BE2C (cell line): ENCODE data around the gene COL25A1.

ENCODE experiments used
- DNase-seq: peaks from one replicate; pipeline ENCODE4 v3.0.0-alpha.2; 2020
- H3K27me3 ChIP-seq: fragments of 250-450 bp; sonication (Bioruptor Pico); 2 replicates; pipeline ENCODE4 v1.5.1; 2020; ENCODE audit warnings: mild to moderate bottlenecking
- H3K36me3 ChIP-seq: fragments of 250-450 bp; sonication (Bioruptor Pico); 2 replicates; pipeline ENCODE4 v1.5.1; 2020; ENCODE audit warnings: mild to moderate bottlenecking
- H3K4me1 ChIP-seq: fragments of 250-450 bp; sonication (Bioruptor Pico); 2 replicates; pipeline ENCODE4 v1.5.1; 2020
- H3K4me3 ChIP-seq: 2 replicates; pipeline ENCODE4 v1.5.1; 2011; ENCODE audit warnings: low read depth, low read length
- H3K9me3 ChIP-seq: fragments of 250-450 bp; sonication (Bioruptor Pico); 2 replicates; pipeline ENCODE4 v1.5.1; 2020
- TF ChIP-seq, protein P1 (sequence below): IDR thresholded peaks from 2 replicates; pipeline ENCODE4 v1.5.1; 2012; ENCODE audit warnings: mild to moderate bottlenecking, low read depth, low read length

The COL25A1 gene

DNA sequence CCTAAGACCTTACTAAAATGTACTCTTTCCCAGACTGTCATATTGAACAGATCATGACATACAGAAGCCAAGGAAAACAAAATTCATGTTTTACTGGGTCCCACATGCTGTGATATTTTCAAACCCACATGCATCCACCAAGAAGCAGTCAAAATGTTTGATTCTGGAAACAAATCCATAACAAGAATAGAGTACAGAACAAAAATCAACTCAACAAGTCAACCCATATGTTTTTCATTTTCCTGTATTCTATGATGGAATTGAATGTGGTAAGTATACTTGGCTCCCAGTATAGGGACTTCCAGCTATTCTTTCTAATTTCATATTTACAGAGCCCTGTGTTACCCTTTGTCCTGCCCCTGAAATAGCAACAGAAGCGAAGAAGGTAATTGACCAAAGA lies 106.8 kb downstream of the COL25A1 start:
- no peak for DNase-seq
- H3K9me3 ChIP-seq = no peaks in the 10 kb centered on the region
- TF ChIP-seq, protein P1, sequence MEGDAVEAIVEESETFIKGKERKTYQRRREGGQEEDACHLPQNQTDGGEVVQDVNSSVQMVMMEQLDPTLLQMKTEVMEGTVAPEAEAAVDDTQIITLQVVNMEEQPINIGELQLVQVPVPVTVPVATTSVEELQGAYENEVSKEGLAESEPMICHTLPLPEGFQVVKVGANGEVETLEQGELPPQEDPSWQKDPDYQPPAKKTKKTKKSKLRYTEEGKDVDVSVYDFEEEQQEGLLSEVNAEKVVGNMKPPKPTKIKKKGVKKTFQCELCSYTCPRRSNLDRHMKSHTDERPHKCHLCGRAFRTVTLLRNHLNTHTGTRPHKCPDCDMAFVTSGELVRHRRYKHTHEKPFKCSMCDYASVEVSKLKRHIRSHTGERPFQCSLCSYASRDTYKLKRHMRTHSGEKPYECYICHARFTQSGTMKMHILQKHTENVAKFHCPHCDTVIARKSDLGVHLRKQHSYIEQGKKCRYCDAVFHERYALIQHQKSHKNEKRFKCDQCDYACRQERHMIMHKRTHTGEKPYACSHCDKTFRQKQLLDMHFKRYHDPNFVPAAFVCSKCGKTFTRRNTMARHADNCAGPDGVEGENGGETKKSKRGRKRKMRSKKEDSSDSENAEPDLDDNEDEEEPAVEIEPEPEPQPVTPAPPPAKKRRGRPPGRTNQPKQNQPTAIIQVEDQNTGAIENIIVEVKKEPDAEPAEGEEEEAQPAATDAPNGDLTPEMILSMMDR = no peak
- no peaks in the 10 kb centered on the region for H3K27me3 ChIP-seq
- H3K4me1 ChIP-seq = no peaks in the 10 kb centered on the region
- H3K4me3 ChIP-seq = no peak overlapping the region
- no peaks in the 10 kb centered on the region for H3K36me3 ChIP-seq

DNA sequence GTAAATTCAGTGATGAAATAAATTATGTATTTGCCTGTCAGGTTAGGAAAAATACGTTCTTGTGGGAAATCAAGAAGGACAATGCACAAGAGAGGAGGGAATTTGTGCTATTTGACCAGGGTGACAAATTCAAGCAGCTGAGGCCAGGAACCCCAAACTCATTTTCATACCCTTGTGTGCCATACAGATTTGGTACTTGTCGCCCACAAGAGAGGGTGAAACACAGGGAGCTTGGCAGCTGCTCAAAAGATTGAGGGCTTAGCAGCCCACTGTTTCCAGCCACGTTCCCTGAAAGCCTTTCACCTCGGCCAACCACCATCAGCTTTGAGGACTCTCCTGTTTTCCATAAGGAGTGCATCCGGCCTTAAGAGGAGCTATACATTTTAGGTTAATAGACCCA lies 111.2 kb downstream of the COL25A1 start:
- Histone ChIP-seq H3K4me1 (no peaks in the 10 kb centered on the region), H3K4me3 (no peak overlapping the region), H3K27me3 (no peaks in the 10 kb centered on the region), H3K36me3 (no peaks in the 10 kb centered on the region), H3K9me3 (no peaks in the 10 kb centered on the region)
- TF ChIP-seq, protein P1 = no peak
- DNase-seq = no peak

DNA sequence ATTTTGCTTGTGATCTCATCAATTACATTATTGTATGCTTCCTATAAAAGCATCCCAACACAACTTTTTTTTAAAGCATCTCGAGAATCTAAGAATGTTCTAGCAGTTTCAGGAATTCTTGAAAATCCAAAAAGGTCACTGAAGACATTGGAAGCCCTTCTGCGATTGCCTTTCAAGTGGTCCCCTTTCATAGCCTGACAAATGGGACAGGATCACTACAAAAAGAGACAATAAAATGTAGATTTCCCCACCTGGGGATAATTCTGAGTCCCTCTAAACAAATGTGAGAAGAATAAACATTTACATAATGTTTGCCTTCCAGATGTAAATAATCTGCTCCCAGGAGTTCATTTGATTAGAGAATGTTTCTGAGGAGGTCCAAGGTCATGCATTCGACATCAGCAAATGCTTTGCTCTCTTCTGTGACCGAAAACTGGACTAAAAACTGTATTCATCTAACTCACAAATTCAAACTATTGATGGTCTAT lies 116.0 kb downstream of the COL25A1 start:
- TF ChIP-seq, protein P1 = no peak
- Histone ChIP-seq H3K9me3 (no peaks in the 10 kb centered on the region), H3K27me3 (no peaks in the 10 kb centered on the region), H3K4me1 (no peaks in the 10 kb centered on the region), H3K36me3 (no peaks in the 10 kb centered on the region), H3K4me3 (no peak overlapping the region)
- no peak for DNase-seq

DNA sequence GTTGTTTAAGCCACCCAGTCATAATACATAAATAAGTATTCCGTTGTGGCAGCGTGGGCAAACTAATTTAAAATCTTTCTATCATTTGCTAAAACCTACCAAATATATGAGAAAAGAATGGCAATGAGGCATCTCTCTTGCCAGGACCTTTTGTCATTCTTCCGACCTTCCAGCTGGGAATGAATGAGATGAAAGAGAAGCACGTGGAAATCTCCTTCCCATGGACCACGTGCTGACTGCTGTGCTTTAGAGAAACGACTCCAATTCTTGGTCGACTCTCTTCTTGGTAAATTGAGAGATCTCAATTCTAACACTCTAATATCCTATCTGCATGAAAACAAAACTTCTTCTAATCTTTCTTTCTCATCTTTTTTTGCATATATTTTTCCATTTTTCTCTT lies 116.5 kb downstream of the COL25A1 start:
- H3K9me3 ChIP-seq = no peaks in the 10 kb centered on the region
- H3K4me1 ChIP-seq = no peaks in the 10 kb centered on the region
- no peaks in the 10 kb centered on the region for H3K27me3 ChIP-seq
- no peak overlapping the region for H3K4me3 ChIP-seq
- no peak for DNase-seq
- TF ChIP-seq, protein P1 = no peak
- no peaks in the 10 kb centered on the region for H3K36me3 ChIP-seq

DNA sequence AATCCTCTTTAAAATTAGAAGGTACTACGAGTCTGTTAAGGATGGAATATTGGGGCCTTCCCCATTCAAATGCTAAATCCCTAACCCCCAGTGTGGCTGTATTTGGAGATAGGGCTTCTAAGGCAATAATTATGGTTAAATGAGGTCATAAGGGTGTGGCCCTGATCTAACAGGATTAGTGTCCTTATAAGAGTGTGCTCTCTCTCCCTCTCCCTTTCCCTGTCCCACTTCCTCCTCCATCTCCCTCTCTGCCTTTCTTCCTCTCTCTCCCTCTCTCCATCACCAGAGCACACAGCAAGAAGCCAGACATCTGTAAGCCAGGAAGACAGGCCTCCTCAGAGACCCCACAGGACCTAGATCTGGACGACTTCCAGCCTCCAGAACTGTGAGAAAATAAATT lies 116.9 kb downstream of the COL25A1 start:
- no peak overlapping the region for H3K4me3 ChIP-seq
- H3K36me3 ChIP-seq = no peaks in the 10 kb centered on the region
- H3K4me1 ChIP-seq = no peaks in the 10 kb centered on the region
- no peak for DNase-seq
- no peaks in the 10 kb centered on the region for H3K27me3 ChIP-seq
- TF ChIP-seq, protein P1 = no peak
- no peaks in the 10 kb centered on the region for H3K9me3 ChIP-seq

DNA sequence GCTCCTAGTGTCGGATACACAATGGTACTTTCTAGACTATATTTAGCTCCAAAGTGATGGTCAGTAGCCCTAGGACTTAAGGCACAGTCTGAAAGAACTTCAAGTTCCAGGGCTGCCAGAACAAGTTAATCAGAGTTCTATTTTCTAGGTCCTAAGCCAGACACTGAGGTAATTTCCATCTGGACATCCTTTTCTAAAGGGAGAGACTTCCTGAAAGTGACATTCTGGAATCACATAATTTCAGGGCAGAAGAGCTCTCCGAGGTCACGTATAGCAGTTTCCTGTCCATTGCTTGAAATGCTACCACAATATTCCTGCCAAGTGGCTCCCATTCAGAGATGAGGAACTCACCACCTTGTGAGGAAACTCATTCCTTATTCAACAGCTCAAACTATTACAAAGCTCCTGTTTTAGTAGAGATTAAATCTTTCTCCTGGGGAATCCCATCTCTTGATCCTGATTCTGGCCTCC lies 117.9 kb downstream of the COL25A1 start:
- Histone ChIP-seq H3K4me3 (no peak overlapping the region), H3K9me3 (no peaks in the 10 kb centered on the region), H3K4me1 (no peaks in the 10 kb centered on the region), H3K36me3 (no peaks in the 10 kb centered on the region), H3K27me3 (no peaks in the 10 kb centered on the region)
- no peak for DNase-seq
- TF ChIP-seq, protein P1 = no peak
